ENCODE results near the gene AP1M1.

The AP1M1 gene

GRCh38 chr19:16206046-16206605 lies 8.4 kb downstream of the AP1M1 start:
- H3K4me1 ChIP-seq (ENCODE audit: insufficient read depth, low read length): no peaks in the 10 kb centered on the region
- H3K27me3 ChIP-seq (ENCODE audit: insufficient read depth, low read length): no peaks in the 10 kb centered on the region
- H3K9me3 ChIP-seq (ENCODE audit: low read length): peaks cover 7% of the 10 kb centered on the region
- H2AFZ ChIP-seq (ENCODE audit: low read depth, low read length): no peak overlapping the region
- H3K4me3 ChIP-seq (ENCODE audit: low read length): no peak overlapping the region
- H3K36me3 ChIP-seq (ENCODE audit: insufficient read depth, low read length): peaks cover 73% of the 10 kb centered on the region

GRCh38 chr19:16206637-16207036 lies 8.9 kb downstream of the AP1M1 start:
- Histone ChIP-seq H3K9me3 (ENCODE audit: low read length) (peaks cover 11% of the 10 kb centered on the region), H2AFZ (ENCODE audit: low read depth, low read length) (no peak overlapping the region), H3K4me3 (ENCODE audit: low read length) (no peak overlapping the region), H3K27me3 (ENCODE audit: insufficient read depth, low read length) (no peaks in the 10 kb centered on the region), H3K36me3 (ENCODE audit: insufficient read depth, low read length) (peaks cover 74% of the 10 kb centered on the region), H3K4me1 (ENCODE audit: insufficient read depth, low read length) (no peaks in the 10 kb centered on the region)

GRCh38 chr19:16207063-16207462 lies 9.4 kb downstream of the AP1M1 start:
- no peak overlapping the region for H3K4me3 ChIP-seq (ENCODE audit: low read length)
- no peaks in the 10 kb centered on the region for H3K27me3 ChIP-seq (ENCODE audit: insufficient read depth, low read length)
- H3K4me1 ChIP-seq (ENCODE audit: insufficient read depth, low read length): no peaks in the 10 kb centered on the region
- H2AFZ ChIP-seq (ENCODE audit: low read depth, low read length): no peak overlapping the region
- peaks cover 71% of the 10 kb centered on the region for H3K36me3 ChIP-seq (ENCODE audit: insufficient read depth, low read length)
- H3K9me3 ChIP-seq (ENCODE audit: low read length): peaks cover 11% of the 10 kb centered on the region

- Histone ChIP-seq H3K9me3 (ENCODE audit: low read length) (peaks cover 11% of the 10 kb centered on the region), H3K36me3 (ENCODE audit: insufficient read depth, low read length) (peaks cover 71% of the 10 kb centered on the region), H3K4me1 (ENCODE audit: insufficient read depth, low read length) (no peaks in the 10 kb centered on the region), H3K4me3 (ENCODE audit: low read length) (no peak overlapping the region), H3K27me3 (ENCODE audit: insufficient read depth, low read length) (no peaks in the 10 kb centered on the region), H2AFZ (ENCODE audit: low read depth, low read length) (no peak overlapping the region)
These were observed 9.8 kb downstream of the AP1M1 start for GRCh38 chr19:16207490-16208025.

GRCh38 chr19:16208064-16208759 lies 10.5 kb downstream of the AP1M1 start:
- Histone ChIP-seq H3K4me1 (ENCODE audit: insufficient read depth, low read length) (no peaks in the 10 kb centered on the region), H3K9me3 (ENCODE audit: low read length) (peaks cover 11% of the 10 kb centered on the region), H3K27me3 (ENCODE audit: insufficient read depth, low read length) (no peaks in the 10 kb centered on the region), H3K36me3 (ENCODE audit: insufficient read depth, low read length) (peaks cover 66% of the 10 kb centered on the region), H3K4me3 (ENCODE audit: low read length) (no peak overlapping the region), H2AFZ (ENCODE audit: low read depth, low read length) (no peak overlapping the region)

- Histone ChIP-seq H3K9me3 (ENCODE audit: low read length) (peaks cover 11% of the 10 kb centered on the region), H2AFZ (ENCODE audit: low read depth, low read length) (no peak overlapping the region), H3K4me3 (ENCODE audit: low read length) (no peak overlapping the region), H3K4me1 (ENCODE audit: insufficient read depth, low read length) (no peaks in the 10 kb centered on the region), H3K27me3 (ENCODE audit: insufficient read depth, low read length) (no peaks in the 10 kb centered on the region), H3K36me3 (ENCODE audit: insufficient read depth, low read length) (peaks cover 58% of the 10 kb centered on the region)
These were observed 11.3 kb downstream of the AP1M1 start for GRCh38 chr19:16208847-16209665.

- Histone ChIP-seq H3K4me1 (ENCODE audit: insufficient read depth, low read length) (no peaks in the 10 kb centered on the region), H3K4me3 (ENCODE audit: low read length) (no peak overlapping the region), H2AFZ (ENCODE audit: low read depth, low read length) (no peak overlapping the region), H3K36me3 (ENCODE audit: insufficient read depth, low read length) (peaks cover 49% of the 10 kb centered on the region), H3K27me3 (ENCODE audit: insufficient read depth, low read length) (no peaks in the 10 kb centered on the region), H3K9me3 (ENCODE audit: low read length) (peaks cover 11% of the 10 kb centered on the region)
These were observed 12.5 kb downstream of the AP1M1 start for GRCh38 chr19:16210168-16210567.

GRCh38 chr19:16213076-16213475 lies 15.4 kb downstream of the AP1M1 start:
- peaks cover 16% of the 10 kb centered on the region for H3K9me3 ChIP-seq (ENCODE audit: low read length)
- no peaks in the 10 kb centered on the region for H3K4me1 ChIP-seq (ENCODE audit: insufficient read depth, low read length)
- H3K36me3 ChIP-seq (ENCODE audit: insufficient read depth, low read length): peaks cover 43% of the 10 kb centered on the region
- no peaks in the 10 kb centered on the region for H3K27me3 ChIP-seq (ENCODE audit: insufficient read depth, low read length)
- H3K4me3 ChIP-seq (ENCODE audit: low read length): no peak overlapping the region
- H2AFZ ChIP-seq (ENCODE audit: low read depth, low read length): no peak overlapping the region

- Histone ChIP-seq H3K4me1 (ENCODE audit: insufficient read depth, low read length) (no peaks in the 10 kb centered on the region), H3K9me3 (ENCODE audit: low read length) (peaks cover 27% of the 10 kb centered on the region), H3K36me3 (ENCODE audit: insufficient read depth, low read length) (peaks cover 29% of the 10 kb centered on the region), H3K27me3 (ENCODE audit: insufficient read depth, low read length) (no peaks in the 10 kb centered on the region), H3K4me3 (ENCODE audit: low read length) (no peak overlapping the region), H2AFZ (ENCODE audit: low read depth, low read length) (no peak overlapping the region)
These were observed 19.3 kb downstream of the AP1M1 start for GRCh38 chr19:16216744-16217670.

GRCh38 chr19:16217716-16218451 lies 20.2 kb downstream of the AP1M1 start:
- H3K36me3 ChIP-seq (ENCODE audit: insufficient read depth, low read length): peaks cover 26% of the 10 kb centered on the region
- peaks cover 27% of the 10 kb centered on the region for H3K9me3 ChIP-seq (ENCODE audit: low read length)
- H3K4me1 ChIP-seq (ENCODE audit: insufficient read depth, low read length): no peaks in the 10 kb centered on the region
- H3K4me3 ChIP-seq (ENCODE audit: low read length): no peak overlapping the region
- H3K27me3 ChIP-seq (ENCODE audit: insufficient read depth, low read length): no peaks in the 10 kb centered on the region
- no peak overlapping the region for H2AFZ ChIP-seq (ENCODE audit: low read depth, low read length)

GRCh38 chr19:16218851-16219250 lies 21.1 kb downstream of the AP1M1 start:
- Histone ChIP-seq H3K4me1 (ENCODE audit: insufficient read depth, low read length) (no peaks in the 10 kb centered on the region), H3K36me3 (ENCODE audit: insufficient read depth, low read length) (peaks cover 35% of the 10 kb centered on the region), H3K4me3 (ENCODE audit: low read length) (no peak overlapping the region), H3K27me3 (ENCODE audit: insufficient read depth, low read length) (no peaks in the 10 kb centered on the region), H2AFZ (ENCODE audit: low read depth, low read length) (no peak overlapping the region), H3K9me3 (ENCODE audit: low read length) (peaks cover 27% of the 10 kb centered on the region)

GRCh38 chr19:16222806-16223205 lies 25.1 kb downstream of the AP1M1 start:
- peaks cover 49% of the 10 kb centered on the region for H3K36me3 ChIP-seq (ENCODE audit: insufficient read depth, low read length)
- H3K4me1 ChIP-seq (ENCODE audit: insufficient read depth, low read length): no peaks in the 10 kb centered on the region
- H2AFZ ChIP-seq (ENCODE audit: low read depth, low read length): no peak overlapping the region
- no peak overlapping the region for H3K4me3 ChIP-seq (ENCODE audit: low read length)
- H3K9me3 ChIP-seq (ENCODE audit: low read length): peaks cover 22% of the 10 kb centered on the region
- H3K27me3 ChIP-seq (ENCODE audit: insufficient read depth, low read length): no peaks in the 10 kb centered on the region

Measured in neuron (in vitro differentiated cells).